Esophagus muscularis mucosa (tissue), 4 donors: ENCODE measurements around the gene SLFN14. TPM values are rescaled to one million over a fixed set of nuclear protein-coding genes. Genes with fewer than 3 reads are reported as not detected.
"Not testable (repeated sequence)": the region's sequence is repeated elsewhere in the genome, so short reads cannot be mapped to it uniquely, and the experiment has no call there.

ENCODE experiments used
- DNase-seq: peaks from one replicate; pipeline ENCODE4 v3.0.0-alpha.2; 2017; ENCODE audit errors: extremely low spot score
- H3K27ac ChIP-seq, 4 donors: fragments of 200-600 bp; sonication (generic); replicated peaks in 1 of 4; 1 replicate in 3 of 4; 2 replicates in 1 of 4; pipeline ENCODE4 v1.5.1; 2016 to 2019; ENCODE audit warnings: mild to moderate bottlenecking in 1 of 4
- H3K27me3 ChIP-seq, 4 donors: fragments of 200-600 bp; sonication (generic); one replicate each; pipeline versions ENCODE4 v1.5.1 to v1.6.0; 2016 to 2019
- H3K36me3 ChIP-seq, 4 donors: fragments of 200-600 bp; sonication (generic); one replicate each; pipeline ENCODE4 v1.5.1; 2016 to 2019
- H3K4me1 ChIP-seq, 4 donors: fragments of 200-600 bp; sonication (generic); one replicate each; pipeline ENCODE4 v1.5.1; 2016 to 2019
- H3K4me3 ChIP-seq, 4 donors: fragments of 200-600 bp; sonication (generic); 1 replicate in 2 of 4; 2 replicates in 2 of 4; pipeline ENCODE4 v1.5.1; 2016 to 2019; ENCODE audit warnings: mild to moderate bottlenecking in 4 of 4, moderate library complexity in 1 of 4
- H3K9me3 ChIP-seq, 4 donors: fragments of 200-600 bp; sonication (generic); 1 replicate in 3 of 4; 2 replicates in 1 of 4; pipeline ENCODE4 v1.5.1; 2016 to 2019
- CTCF ChIP-seq, 3 experiments: fragments of 200-600 bp in 2 of 3; fragments of 450-650 bp in 1 of 3; sonication (generic) in 2 of 3; IDR thresholded peaks; one replicate each; pipeline ENCODE4 v1.5.1; 2017 to 2019; ENCODE audit warnings: antibody characterized with exemption in 3 of 3, mild to moderate bottlenecking in 2 of 3, moderate library complexity in 1 of 3
- EP300 ChIP-seq: sonication (generic); formaldehyde crosslinking; IDR thresholded peaks from one replicate; pipeline ENCODE4 v1.6.1; 2017; ENCODE audit warnings: antibody characterized with exemption
- POLR2A ChIP-seq: fragments of 450-650 bp; IDR thresholded peaks from one replicate; pipeline ENCODE4 v1.6.1; 2017; ENCODE audit warnings: antibody characterized with exemption, moderate library complexity, mild to moderate bottlenecking, low read depth
- POLR2AphosphoS5 ChIP-seq, 2 donors: sonication (generic); formaldehyde crosslinking; IDR thresholded peaks; one replicate each; pipeline ENCODE4 v1.6.1; 2017; ENCODE audit warnings: antibody characterized with exemption in 2 of 2
- WGBS: methylation state at CpG from one replicate; pipeline ENCODE4 v1.1.5; 2018; 5-methylcytosine and 5-hydroxymethylcytosine counted together
- intact Hi-C: fragments of 100-400 bp; cut with DNase I; formaldehyde crosslinking; loops from one replicate; pipeline ENCODE4 v1.15.1; 2023
- total RNA-seq, 4 donors: library from RNA; depleted of rRNA; stranded (reverse); fragments of >200 nt; gene quantifications; one replicate each; pipeline versions ENCODE4 v1.1.0 to v1.2.1, GENCODE V29; 2016

Gene SLFN14
- total RNA-seq, 4 donors from 2014 or later = not detected

- H3K9me3 ChIP-seq = no peaks in the 10 kb centered on the region
- peaks cover 20 to 40% (median 32%) of the 10 kb centered on the region in 4 donors for H3K4me1 ChIP-seq
- no peaks in the 10 kb centered on the region for H3K27me3 ChIP-seq
- no peak for DNase-seq
- H3K27ac ChIP-seq = peak overlapping the region; percentile 80 to 89 (median 86)
- H3K36me3 ChIP-seq = peaks cover 0 to 12% (median 6%) of the 10 kb centered on the region in 4 donors
- peak overlapping the region; percentile 62 to 78 (median 67) for H3K4me3 ChIP-seq
- 27% methylated on average over 15 of the region's 15 CpGs for WGBS
- TF ChIP-seq EP300 = no peak
- TF ChIP-seq POLR2AphosphoS5 (IDR thresholded peaks at IDR 0.05) = no peak
- no peak for TF ChIP-seq CTCF (IDR thresholded peaks at IDR 0.05)
- no peak for TF ChIP-seq POLR2A
- intact Hi-C loops = no loop called here
Measured at GRCh38 chr17:35568561-35568960, 7.9 kb upstream of the SLFN14 start.

GRCh38 chr17:35566968-35567367 is 6.3 kb upstream of the SLFN14 start:
- peaks cover 0 to 3% (median 0%) of the 10 kb centered on the region in 4 donors for H3K27me3 ChIP-seq
- 67% methylated on average over 11 of the region's 11 CpGs for WGBS
- H3K4me1 ChIP-seq = peaks cover 20 to 40% (median 32%) of the 10 kb centered on the region in 4 donors
- H3K4me3 ChIP-seq = peak overlapping the region; percentile 62 to 78 (median 67)
- H3K27ac ChIP-seq = peak overlapping the region in 2 of 4 donors; percentile 80 to 89
- peaks cover 0 to 3% (median 0%) of the 10 kb centered on the region in 4 donors for H3K36me3 ChIP-seq
- intact Hi-C loops = no loop called here
- no peaks in the 10 kb centered on the region for H3K9me3 ChIP-seq
- TF ChIP-seq POLR2AphosphoS5 (IDR thresholded peaks at IDR 0.05) (no peak), EP300 (no peak), POLR2A (no peak)
- DNase-seq = no peak

GRCh38 chr17:35563181-35563580 is 2.6 kb upstream of the SLFN14 start:
- DNase-seq, H3K27me3 ChIP-seq, H3K4me1 ChIP-seq, intact Hi-C loops, H3K4me3 ChIP-seq, H3K9me3 ChIP-seq, H3K27ac ChIP-seq, H3K36me3 ChIP-seq: not testable (repeated sequence)
- WGBS = 76% methylated on average over 16 of the region's 16 CpGs

- Histone ChIP-seq H3K4me3 (no peak overlapping the region), H3K27me3 (peaks cover 0 to 28% (median 0%) of the 10 kb centered on the region in 4 donors), H3K4me1 (no peaks in the 10 kb centered on the region), H3K9me3 (no peaks in the 10 kb centered on the region), H3K36me3 (no peaks in the 10 kb centered on the region), H3K27ac (no peak overlapping the region)
- TF ChIP-seq CTCF (IDR thresholded peaks at IDR 0.05) (no peak), EP300 (no peak), POLR2AphosphoS5 (IDR thresholded peaks at IDR 0.05) (no peak), POLR2A (no peak)
- intact Hi-C loops = no loop called here
- DNase-seq = no peak
- whole genome bisulfite sequencing = 61% methylated on average over 2 of the region's 2 CpGs
Measured at GRCh38 chr17:35559495-35560210, 966 bp downstream of the SLFN14 start.

- Histone ChIP-seq H3K4me1 (no peaks in the 10 kb centered on the region), H3K27ac (no peak overlapping the region), H3K36me3 (no peaks in the 10 kb centered on the region), H3K27me3 (peaks cover 0 to 35% (median 0%) of the 10 kb centered on the region in 4 donors), H3K4me3 (no peak overlapping the region), H3K9me3 (no peaks in the 10 kb centered on the region)
- 71% methylated on average over 3 of the region's 3 CpGs for WGBS
- intact Hi-C loops = no loop called here
- TF ChIP-seq POLR2AphosphoS5 (IDR thresholded peaks at IDR 0.05) = no peak
- TF ChIP-seq POLR2A = no peak
- TF ChIP-seq CTCF (IDR thresholded peaks at IDR 0.05) = no peak
- no peak for TF ChIP-seq EP300
- no peak for DNase-seq
Measured at GRCh38 chr17:35557353-35557752, 3.3 kb downstream of the SLFN14 start.
